ENCODE results near the gene C1QTNF4. TPM values are rescaled to one million over a fixed set of nuclear protein-coding genes. Genes with fewer than 3 reads are reported as not detected.

Gene C1QTNF4
- total RNA-seq, 1 donor from 2014 or later: 1.3 TPM

Other genes with a start within 250 kb of the C1QTNF4 start
- gene MYBPC3, start 241.7 kb downstream of the C1QTNF4 start, total RNA-seq: 0.86 TPM
- 295 TPM for gene SPI1, start 215.9 kb downstream of the C1QTNF4 start, total RNA-seq
- 48.0 TPM for gene SLC39A13, start 185.8 kb downstream of the C1QTNF4 start, total RNA-seq
- 77.1 TPM for gene PSMC3, start 168.0 kb downstream of the C1QTNF4 start, total RNA-seq
- gene RAPSN, start 145.3 kb downstream of the C1QTNF4 start, total RNA-seq: 1.2 TPM
- gene CELF1, start 41.3 kb downstream of the C1QTNF4 start, total RNA-seq: 105 TPM
- 78.1 TPM for gene PTPMT1, start 28.8 kb downstream of the C1QTNF4 start, total RNA-seq
- 13.4 TPM for gene KBTBD4, start 15.4 kb downstream of the C1QTNF4 start, total RNA-seq
- gene NDUFS3, start 15.3 kb downstream of the C1QTNF4 start, total RNA-seq: 79.0 TPM
- gene FAM180B, start 7.7 kb downstream of the C1QTNF4 start, total RNA-seq: 0.53 TPM
- gene MTCH2, start 48.1 kb upstream of the C1QTNF4 start, total RNA-seq: 53.1 TPM
- gene AGBL2, start 121.0 kb upstream of the C1QTNF4 start, total RNA-seq: 6.0 TPM
- gene FNBP4, start 172.9 kb upstream of the C1QTNF4 start, total RNA-seq: 87.3 TPM

Measured in lower lobe of right lung (tissue), 1 donor.